Amygdala (tissue), 56 donors: Measurements from ENCODE around the gene ARAP1.
"Not testable (repeated sequence)": the region's sequence is repeated elsewhere in the genome, so short reads cannot be mapped to it uniquely, and the experiment has no call there.

Experiments used
- DNase-seq, 56 donors: peaks; one replicate each; lab custom pipeline; 2025; lab: John Stamatoyannopoulos, UW

ARAP1 gene

DNA sequence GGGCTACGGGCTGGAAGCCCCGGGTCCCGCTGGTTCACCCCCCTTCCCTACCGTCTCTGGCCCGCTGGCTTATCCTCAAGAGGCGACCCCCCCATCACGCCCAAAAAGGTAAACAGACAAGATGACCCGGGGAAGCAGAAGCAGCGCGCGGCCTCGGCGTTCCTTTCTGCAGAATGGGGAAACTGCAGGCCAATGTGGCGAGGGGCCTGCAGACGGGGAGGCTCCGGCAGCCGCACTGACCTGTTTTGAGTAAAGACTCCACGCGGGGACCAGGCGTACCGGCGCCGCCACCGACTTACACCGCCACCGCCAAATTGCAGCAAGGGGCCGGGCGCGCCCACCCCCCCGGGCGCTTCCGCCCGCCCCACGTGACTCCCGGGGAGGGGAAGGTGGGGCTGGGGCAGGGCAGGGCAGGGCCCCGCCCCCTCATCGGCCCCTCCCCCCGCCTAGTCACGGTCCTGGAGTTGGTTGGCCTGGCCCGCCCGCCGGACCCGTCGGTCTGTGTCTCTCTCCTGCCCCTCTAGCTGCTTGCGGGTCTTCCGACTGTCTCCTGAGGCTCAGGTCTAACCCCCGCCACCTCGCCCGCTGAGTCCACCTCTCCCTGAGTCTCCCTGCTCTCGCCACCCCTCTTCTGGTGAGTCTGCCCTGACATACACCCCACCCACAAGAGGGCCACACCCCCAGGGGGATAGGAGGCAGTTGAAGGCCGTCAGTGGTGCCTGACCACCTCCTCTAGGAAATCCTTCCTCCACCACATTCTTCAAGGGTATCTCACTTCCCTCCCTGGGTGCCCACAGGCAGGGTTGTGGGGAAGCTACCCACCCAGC, at the start of gene ARAP1:
Gene ARAP1 (minus strand): TSS at position 321 of the 827 bp plus-strand sequence. CDS start 25,280 bp downstream, outside the sequence.
- DNase-seq, result peak in 50 of 56 donors; percentile 23 to 83 (median 62)

DNA sequence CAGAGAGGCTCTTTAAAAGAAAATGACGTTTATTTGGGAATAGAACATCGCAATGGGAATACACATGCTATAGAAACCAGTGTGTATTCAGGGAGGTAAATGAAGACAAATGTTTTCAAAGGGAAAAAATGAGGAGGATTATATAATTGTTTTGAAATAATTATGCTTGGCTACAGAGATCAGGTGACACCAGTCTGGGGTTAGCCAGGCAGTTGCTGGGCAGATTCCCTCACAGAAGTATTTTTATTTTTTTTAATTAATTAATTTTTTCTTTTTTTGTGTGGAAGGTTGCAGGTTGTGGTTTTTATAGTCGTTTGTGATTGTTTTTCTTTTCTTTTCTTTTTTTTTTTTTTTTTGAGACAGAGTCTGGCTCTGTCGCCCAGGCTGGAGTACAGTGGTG, 47.2 kb upstream of the ARAP1 start:
- no peak for DNase-seq

DNA sequence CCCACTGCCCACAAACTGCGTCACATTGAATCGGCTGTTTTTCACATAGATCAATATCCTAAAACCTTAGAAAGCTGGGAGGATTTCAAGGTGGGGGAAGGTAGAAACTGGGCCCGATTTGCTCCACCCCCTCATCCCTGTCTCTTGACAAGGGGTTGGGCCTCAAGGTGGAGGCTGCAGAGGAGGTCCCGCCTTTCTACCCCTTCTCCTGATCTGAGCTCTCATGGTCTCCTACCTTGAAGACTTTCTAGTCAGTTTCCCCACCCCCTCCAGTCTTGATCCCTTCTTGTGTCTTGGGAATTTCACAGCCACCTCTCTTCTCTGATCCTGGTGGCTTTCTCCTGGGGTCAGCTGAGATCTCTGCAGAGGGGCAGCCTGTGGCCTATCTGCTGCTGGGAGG, 46.2 kb upstream of the ARAP1 start:
- no peak for DNase-seq

DNA sequence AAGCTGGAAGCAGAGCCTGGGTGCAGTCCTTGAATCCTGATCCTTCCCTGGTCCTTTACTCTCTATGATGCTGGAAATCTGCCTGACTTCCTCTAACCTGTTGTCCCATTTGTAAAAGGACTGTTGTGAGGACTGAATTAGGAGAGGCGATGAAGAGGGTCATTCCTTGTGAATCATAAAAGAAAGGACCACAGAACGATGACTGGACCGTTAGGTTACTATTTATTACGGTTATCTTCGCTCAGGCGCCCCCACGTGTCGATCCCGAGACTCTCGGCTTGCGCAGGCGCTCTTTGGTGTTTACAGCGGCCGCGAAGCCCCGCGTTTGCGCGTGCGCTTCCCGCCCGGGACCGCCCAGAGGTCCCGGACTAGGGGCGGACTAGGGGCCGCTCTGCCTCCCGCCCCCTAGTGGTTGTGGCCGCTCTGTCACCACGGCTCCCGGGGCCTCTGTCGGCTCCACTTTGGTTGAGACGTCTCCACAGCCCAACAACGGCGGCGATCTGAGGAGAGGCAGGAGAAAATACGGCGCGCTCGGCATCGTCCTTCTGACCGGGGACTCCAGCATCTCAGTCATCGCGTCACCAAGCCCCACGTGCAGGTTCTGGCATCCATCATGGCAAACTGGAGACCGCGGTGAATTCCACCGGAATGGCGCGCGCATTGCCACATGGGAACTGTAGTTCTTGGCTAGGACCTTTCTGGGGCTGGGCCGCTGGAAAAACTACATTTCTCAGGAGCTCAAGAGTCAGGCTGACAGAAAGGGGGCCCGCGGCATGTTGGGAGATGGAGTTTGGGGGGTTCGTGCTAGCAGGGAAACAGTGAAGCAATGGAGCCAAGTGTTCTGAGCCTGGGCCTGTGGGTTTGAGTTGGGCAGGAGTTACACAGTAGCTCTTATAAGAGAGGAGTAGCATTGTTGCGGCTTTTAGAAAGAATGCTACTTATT, 41.5 kb upstream of the ARAP1 start, which contains the start of gene STARD10:
Gene STARD10 (minus strand): TSS at position 623 of the 943 bp plus-strand sequence. CDS start 12,866 bp downstream, outside the sequence.
- DNase-seq, result peak; percentile 89 to 100 (median 97)

DNA sequence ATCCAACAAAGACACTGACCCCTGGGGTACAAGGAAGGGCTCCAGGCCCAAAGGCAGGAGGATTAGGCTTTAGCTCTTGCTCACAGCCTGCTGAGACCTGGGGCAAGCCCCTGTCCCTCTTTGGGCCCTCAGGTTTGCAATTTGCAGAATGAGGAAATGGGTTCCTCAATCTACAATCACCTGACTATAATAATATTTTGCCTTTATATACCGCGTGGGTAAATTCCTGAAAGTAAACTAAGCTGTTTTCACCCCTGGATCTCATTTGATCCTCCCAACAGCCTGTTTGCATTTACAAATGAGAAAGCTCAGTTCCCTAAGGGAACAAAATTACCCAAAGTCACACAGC, 40.8 kb upstream of the ARAP1 start:
- no peak for DNase-seq

DNA sequence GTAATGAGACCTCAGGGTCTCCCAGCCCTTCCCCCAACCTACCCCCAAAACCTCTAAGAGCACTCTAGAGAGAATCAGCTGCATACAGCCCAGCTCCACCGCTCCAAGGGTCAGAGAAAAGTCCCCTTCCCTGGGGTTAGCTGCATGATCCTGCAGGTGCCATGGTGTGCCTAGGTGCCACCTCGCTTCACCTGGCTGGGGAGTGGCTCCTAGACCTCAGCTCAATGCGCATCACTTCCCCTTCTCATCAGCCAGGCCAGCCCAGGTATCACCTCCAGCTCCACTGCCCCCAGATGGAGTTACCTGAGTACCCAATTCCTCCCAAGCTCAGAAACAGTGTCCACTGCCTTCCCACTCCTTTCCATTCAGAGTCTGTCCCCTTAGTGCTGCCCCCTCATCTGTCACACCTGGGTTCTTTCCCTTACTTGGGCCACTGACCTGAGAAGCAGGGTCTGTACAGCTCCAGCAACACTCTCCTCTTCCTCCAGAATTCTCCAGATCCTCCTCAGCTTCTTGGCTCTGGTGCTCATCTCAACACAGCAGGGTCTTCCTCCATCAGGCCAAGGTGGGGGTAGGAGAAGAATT, 40.3 kb upstream of the ARAP1 start:
- no peak for DNase-seq

DNA sequence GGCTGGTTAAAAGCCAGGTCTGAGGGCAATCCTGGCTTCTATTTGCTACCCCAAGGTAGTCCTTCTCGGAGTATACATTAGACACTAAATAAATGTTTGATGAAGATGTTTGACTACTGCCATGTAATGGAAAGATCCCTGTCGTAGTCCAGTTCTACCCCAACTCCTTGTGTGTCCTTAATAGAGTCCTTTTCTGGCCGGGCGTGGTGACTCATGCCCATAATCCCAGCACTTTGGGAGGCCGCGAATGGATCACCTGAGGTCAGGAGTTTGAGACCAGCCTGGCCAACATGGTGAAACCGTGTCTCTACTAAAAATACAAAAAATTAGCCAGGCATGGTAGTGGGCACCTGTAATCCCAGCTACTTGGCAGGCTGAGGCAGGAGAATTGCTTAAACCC, 39.0 kb upstream of the ARAP1 start:
- DNase-seq, result not testable (repeated sequence)

DNA sequence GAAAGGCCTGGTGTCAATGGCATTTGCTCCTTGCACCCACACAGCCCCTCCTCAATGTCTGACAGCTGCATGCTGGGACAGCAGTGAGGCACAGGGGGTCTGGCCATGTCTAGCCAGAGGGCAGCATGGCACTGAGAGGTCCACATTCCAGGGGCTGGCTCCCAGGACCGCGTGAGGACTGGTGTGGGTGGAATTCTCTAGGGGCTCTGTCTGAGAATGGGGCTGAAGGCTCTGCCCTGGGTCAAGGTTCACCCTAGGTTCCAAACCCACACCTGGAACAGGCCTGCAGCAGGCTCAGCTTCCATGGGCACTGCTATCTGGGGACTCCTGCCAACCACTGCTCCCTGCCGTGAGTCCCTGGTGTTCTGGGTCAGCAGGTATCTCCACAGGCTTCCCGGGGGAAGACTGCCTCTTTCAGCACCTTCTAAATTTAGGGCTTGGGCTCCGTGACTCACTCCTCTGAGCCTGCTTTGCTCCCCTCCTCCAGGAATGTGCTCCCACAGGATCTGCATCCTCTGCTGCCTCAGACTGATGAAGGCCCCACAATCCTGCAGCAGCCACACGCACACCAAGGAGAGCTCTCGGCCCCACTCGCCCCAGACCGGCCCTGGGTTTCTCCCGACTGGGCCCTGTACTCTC, 37.4 kb upstream of the ARAP1 start:
- peak in 12 of 56 donors; percentile 31 to 58 (median 42) for DNase-seq

DNA sequence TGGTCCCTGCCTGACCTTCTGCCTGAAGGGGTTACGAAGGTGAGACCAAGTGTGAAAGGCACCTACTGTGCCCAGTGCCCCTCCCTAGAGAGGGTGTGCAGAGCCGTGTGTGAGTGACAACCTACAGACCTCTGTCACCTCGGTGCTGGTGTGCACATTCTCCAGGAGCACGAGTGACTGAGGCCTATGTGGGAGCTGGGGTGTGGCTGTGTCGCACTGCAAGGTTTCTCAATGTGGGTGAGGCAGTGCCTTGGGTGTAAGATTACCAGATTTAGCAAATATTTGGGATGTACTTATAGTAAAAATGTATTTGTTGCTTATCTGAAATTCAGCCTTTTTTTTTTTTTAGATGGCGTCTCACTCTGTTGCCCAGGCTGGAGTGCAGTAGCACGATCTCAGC, 36.0 kb upstream of the ARAP1 start:
- DNase-seq, result no peak

DNA sequence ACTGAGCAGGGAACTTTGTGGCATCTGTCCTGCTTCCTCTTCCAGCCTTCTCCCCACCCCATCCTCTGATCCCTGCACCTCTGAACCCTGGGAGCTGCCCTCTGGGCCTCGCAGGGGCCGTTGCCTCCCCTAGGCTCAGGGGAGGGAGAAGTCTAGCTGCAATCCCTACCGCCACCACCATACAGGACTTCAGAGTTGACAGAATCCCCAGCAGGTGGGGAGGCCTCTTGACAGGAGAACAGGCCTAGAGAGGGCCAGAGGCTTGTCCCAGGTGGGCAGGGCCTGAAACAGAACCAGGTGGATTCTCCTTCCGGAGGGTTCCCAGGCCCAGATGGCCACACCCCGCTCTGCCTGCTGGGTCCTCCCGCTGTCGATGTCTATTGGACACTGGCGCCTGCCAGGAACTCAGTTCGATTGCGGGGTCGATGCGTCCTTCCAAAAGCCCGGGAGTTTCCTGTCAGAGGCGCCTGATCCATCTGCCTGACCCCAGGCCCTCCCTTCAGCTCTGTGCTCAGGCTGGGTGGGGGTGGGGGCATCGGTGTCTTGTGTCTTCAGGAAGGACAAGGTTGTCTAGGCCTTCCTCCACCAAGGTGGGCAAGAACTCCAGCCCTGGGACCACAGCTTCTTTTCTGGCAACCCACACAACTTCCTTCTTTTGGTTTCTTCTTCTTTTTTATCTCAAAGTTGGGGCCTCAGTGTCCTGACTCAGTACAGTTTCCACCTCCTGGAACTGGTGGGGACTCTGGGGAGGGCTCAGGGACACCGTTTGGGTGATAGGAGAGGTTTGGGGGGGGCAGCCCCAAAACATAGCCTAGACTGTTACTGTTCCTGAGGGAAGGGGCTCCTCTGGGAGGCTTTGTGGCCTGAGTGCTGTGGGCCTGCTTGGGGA, 35.3 kb upstream of the ARAP1 start:
- DNase-seq, result no peak

DNA sequence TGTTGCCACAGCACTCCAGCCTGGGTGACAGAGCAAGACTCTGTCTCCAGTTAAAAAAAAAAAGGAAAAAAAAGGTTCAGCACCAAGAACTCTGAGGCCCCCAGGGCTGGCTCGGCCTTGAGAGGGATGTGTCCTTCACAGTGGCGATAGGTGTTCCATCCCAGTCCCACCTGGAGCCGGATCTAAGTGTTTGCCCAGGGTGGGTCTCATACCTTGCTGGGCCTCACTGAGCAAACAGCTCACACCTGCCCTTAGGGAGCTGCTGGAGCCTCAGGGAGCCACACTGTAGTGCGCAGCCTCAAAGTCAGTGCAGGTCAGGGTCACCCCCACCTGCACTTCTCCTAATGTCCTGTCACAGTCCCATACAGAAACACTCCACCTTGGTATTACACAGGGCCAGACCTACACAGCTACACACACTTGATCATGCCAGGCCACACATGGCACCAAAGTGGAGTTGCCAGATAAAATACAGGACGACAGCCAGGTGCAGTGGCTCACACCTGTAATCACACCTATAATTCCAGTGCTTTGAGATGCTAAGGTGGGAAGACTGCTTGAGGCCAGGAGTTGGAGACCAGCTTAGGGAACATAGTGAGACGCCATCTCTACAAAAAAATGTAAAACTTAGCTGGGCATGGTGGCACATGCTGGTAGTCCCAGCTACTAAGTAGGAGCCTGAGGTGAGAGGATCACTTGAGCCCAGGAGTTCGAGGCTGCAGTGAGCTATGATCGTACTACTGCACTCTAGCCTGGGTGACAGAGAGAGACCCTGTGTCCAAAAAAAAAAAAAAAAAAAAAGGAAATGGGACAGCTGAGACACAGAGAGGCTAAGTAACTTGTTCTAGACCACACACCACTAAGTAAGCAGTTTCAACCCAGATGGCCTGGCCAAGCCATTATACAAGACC, 34.4 kb upstream of the ARAP1 start:
- no peak for DNase-seq

DNA sequence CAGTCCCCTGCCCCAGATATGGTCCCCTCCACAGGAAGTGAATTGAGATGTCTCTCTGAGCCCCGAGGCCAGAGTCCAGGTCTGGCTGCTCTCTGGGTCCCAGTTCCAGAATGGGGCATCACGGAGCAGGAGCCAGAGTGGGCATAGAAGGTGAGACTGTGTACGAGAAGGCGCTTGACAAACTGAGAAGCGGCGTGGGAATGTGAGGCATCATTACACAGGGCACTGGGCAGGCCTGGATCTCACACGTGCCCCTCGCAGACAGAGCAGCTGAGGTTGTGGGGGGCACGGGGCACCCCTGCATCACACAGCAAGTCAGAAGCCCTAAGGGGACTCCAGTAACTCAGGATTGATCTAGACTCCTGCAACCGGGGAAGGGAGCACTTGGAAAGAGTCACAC, 32.5 kb upstream of the ARAP1 start:
- DNase-seq, result no peak

DNA sequence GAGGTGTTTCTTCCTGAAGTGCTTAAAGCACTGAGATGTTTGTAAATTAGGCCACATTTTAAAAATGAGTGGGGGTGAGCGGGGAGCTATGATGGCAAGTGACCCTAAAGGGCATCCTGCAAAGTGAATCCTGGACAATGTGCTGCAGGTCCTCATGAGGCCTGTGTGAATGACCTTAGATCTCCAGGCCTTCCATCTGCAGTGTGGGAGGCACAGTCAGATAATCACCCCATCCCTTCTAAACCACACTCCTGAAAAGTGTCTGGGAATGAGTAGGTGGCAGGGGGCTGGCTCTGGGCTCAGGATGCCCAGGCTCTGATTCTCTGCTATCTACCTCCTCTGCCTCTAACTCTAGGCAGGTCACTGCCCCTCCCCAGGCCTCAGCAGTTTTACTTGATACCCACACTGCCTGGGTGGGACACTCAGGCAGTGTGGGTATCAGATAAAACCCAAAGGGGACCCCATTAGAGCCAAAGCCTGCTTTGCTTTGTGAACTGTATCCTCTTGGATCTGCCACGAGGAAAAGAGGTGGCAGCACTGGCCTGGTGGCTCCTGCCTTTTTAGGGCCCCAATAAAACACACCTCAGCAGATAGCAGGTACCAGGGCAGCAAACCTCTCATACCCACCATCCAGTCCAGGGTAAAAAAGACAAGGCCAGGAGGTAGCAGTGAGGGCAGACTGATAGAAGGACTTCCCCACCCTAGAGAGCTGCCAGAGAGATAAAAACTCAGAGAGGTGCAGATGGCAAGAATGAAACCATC, 31.1 kb upstream of the ARAP1 start:
- DNase-seq, result no peak

DNA sequence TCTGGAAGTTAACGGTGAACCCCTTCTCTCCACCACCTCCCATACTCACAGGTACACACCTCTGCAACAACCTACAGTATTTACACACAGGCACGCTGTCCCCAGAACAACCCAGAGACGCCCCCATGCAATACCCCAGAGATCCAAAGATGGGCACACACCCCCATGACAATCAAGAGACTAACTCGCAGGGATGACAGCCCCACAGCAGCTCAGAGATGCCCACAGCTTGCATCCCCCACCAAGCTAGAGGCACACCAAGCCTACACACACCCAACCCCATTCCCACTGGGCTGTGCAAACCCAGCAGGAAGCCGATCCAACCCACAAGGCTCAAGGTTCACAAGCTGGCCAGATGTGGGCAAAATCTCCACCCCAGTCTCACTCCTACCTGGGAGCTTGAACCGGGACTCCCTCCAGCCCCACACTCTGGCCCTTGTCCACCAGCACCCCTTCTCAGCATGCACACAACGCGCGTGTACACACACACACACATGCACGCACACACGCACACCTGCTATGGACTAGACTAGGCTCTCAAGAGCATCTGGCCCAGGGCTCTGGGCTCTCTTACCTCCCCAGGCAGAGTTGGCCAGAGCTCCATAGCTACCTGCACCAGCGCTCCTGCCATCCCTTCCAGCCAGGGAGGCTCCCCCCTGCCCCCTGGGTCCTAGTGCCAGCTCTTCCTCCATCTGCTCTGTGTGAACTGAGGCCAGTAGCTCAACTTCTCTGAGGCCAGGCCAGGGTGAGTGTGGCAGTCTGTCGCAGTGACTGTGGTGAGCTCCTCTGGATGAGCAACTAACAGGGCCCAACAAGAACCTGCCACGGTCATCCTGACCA, 30.1 kb upstream of the ARAP1 start:
- no peak for DNase-seq

DNA sequence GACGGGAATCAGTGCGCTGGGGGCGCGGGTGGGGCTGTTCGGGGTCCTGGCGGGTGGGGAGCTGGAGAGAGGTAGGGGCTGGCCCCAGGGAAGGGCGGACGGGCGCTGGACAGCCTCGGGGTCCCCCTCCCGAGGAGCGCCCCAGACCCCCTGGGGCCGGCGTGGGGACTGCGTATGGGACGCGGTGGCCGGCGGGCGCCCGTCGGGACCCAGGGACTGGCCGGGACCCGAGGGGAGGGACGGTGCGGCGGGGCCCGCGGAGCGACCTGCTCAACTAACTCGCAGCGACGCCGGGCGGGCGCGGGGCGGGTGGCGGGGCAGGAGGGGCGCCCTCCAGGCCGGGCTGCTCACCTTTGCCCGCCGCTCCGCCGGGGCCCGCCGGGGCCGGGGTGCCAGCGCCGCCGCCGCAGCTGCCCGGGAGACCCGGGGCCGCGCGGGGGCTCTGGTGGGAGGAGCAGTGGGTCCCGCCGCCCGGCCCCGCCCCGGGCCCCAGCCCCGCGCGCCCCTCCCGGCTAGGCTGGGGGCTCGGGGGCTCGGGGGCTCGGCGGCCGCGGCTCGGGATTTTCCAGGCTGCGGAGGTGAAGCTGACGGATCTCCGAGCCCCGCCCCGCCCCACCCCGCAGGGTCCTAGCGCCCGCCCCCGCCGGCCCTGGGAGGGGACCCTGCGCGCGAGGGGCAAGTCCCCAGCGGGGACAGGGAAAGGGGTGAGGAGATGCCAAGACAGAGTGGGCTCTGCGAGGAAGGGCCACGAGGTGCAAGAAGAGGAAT, 29.3 kb upstream of the ARAP1 start:
- DNase-seq, result peak in 10 of 56 donors; percentile 19 to 66 (median 30)

DNA sequence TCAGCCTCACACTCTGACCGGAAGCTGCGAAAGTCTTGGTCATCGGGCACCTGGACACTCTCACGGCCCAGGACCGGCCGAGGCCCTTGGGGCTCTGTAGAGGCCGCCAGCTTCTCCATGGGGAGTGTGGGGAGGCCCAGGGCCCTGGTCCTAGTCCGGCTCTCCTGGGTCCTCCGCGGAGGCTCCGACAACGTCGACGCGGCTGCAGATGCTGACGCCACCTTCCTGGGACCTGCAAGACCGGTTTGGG, 28.8 kb upstream of the ARAP1 start:
- DNase-seq, result no peak
